Activated CD8-positive, alpha-beta memory T cell treated with anti-CD3 and anti-CD28 coated beads for 4 hours (primary cell): Measurements from ENCODE around the gene PKDCC.

Experiments
- DNase-seq, 2 donors: peaks; one replicate each; pipeline ENCODE4 v3.0.0-alpha.2; 2020; ENCODE audit warnings: low read depth in 2 of 2

PKDCC gene, protein sequence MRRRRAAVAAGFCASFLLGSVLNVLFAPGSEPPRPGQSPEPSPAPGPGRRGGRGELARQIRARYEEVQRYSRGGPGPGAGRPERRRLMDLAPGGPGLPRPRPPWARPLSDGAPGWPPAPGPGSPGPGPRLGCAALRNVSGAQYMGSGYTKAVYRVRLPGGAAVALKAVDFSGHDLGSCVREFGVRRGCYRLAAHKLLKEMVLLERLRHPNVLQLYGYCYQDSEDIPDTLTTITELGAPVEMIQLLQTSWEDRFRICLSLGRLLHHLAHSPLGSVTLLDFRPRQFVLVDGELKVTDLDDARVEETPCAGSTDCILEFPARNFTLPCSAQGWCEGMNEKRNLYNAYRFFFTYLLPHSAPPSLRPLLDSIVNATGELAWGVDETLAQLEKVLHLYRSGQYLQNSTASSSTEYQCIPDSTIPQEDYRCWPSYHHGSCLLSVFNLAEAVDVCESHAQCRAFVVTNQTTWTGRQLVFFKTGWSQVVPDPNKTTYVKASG

DNA sequence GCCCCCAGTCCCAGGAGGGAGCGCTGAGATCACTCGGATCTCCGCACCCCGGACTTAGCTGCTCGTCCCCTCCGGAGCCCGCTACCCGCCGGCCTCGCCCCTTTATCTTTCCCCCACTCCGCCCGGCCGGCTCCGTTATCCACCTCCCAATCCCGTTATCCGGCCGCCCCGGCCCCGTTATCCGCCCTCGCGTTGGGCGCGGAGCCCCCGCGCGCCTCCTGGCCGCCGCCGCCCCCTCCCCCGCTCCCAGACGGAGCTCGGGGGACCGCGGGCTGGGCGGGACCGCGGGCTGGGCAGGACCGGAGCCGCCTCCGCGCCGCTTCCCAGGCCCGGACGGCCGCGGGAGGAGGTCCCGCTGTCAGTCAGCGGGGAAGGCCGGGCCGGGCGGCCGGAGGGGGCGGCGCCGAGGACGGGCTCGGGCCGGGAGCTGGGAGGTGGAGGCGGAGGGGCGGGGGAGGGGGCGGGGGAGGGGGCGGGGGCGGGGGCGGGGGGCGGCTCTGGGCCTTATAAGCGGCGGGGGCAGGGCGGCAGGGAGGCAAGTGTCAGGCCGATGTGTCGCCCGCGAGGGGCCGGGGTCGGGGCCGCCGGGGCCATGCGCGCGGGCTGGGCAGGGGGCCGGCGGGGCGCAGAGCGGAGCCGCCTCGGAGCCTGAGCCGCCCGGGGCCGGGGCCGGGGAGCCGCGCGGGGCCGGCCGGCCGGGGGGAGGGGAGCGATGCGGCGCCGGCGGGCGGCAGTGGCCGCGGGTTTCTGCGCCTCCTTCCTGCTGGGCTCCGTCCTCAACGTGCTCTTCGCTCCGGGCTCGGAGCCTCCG is at the start of gene PKDCC:
PKDCC (plus strand) TSS at position 534 of the 811 bp plus-strand sequence; CDS start at position 713, 179 bp downstream.
- DNase-seq: no peak

DNA sequence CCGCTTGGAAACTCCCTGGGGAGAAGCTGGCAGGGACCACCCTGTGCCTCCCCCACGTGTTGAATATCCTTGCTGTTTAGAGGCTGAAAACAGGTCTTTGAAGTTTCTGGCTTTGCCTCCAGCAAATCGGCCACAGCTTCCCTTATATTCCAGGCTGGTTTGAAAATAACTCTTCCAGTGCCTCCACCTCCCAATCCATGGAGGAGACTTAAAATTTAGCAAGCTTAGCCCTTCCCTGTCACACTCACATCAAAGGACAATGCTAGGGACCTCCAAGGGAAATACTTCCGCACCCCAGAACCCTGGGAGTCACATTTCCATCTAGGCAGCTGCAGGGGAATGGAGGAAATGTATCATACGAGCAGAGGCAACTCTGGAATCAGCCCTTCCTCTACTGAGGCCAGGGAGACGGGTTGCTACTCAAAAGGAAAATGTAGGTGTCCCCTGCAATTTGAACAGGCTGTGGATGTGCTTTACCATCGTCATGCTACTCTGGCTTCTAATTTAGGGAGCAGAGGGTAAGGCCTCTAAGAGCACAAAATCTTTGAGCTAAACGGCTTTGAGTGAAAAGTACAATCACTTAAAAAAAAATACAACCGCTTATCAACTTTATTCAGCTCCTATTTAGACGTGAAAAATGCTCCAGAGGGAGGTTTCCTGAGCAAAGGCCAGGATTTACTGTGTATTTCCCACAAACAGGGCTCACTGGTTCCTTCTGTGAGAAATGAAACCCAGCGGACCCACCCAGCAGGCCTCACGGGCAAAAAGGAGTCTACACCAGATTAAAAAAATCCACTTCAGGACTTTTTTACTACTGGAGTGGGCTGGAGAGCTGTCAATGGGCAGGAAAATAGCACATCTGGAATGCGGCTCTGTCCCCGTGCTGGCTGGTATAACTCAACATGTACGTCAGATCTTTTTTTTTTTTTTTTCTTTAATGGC is 49.4 kb upstream of the PKDCC start:
- no peak for DNase-seq

DNA sequence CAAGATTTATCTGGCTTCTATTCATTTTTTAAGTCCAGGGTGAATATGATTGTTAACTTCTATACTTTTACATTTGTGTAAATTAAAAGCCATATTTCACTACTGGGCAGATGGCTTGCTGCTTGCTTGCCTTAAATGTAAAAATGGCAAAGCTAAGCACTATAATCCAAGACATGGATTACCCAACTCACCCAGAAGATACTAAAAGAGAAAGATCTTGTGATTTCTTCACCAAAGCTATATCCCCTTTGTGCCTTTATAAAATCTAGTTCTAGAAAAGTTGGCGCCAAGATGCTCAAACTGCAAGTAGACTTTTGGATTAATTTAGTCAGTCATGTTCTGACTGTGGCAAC is 48.7 kb upstream of the PKDCC start:
- DNase-seq: no peak

DNA sequence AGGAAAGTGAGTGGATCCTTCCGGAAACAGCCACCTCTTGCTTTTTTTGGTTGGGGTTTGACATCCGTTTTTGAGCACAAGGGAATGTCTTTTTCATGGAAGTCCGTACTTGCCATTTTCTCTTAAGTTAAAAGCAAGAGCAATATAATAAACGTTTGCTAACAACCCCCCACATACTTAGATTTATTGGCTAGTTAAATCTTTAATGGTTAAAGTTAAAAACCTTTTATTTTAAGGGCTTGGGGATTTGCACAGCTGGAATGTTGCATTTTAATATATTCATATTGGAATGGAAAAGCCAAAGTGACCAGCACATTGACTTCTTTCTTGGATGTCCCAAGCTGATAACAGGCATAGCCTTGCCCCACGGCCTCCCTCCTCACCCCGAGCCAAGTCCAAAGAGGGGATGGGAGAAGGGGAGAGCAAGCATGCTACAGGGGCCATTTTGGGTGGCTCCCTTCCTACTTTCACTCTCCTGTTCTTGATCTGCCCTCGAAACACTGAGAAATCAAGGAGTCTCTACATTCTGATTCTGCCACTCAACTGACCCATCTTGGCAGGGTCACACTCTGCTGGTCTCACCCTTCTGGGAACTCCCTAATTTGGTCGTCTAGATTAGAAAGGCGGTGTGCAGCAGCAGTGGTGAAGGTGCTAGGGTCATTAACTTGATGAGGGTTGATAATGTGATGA is 48.1 kb upstream of the PKDCC start:
- DNase-seq: no peak

DNA sequence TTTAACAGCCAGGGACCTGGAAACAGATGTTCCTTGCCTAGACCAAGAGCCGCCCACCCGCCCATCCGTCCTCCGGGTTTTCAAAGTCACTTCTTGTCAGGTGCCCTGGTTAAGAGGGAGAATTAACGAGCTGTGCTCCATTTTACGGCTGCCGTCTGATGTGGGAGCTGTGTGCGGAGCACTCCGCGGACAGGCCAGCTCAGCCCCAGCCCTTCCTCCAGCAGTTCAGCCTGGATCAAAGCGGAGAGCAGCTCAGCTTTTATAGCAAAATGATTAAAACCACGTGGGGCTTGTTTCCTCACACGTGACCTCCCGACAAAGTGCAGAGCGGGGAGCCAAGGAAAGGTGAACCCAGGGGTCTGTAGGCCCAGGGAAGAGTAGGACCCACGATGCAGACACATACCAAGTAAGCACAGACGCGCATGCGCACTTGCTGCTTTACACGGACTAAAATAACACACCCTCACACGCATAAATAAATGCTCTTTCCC is 46.1 kb upstream of the PKDCC start:
- no peak for DNase-seq

DNA sequence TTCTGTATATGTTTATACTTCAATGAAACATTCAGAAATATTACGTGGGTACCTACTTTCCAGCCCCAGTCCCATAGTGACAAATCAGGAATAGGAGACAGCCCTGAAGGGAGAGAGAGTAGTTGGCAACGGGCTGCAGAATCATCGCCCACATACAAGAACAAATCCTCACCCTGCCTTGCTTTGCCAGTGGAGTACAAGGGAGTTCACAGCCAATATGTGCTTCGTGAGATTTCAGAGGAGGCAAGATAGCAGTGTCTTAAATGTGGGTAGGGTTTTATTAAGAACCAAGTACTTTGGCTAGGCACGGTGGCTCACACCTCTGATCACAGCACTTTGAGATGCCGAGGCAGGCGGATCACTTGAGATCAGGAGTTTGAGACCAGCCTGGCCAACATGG is 40.3 kb upstream of the PKDCC start:
- DNase-seq: no peak

DNA sequence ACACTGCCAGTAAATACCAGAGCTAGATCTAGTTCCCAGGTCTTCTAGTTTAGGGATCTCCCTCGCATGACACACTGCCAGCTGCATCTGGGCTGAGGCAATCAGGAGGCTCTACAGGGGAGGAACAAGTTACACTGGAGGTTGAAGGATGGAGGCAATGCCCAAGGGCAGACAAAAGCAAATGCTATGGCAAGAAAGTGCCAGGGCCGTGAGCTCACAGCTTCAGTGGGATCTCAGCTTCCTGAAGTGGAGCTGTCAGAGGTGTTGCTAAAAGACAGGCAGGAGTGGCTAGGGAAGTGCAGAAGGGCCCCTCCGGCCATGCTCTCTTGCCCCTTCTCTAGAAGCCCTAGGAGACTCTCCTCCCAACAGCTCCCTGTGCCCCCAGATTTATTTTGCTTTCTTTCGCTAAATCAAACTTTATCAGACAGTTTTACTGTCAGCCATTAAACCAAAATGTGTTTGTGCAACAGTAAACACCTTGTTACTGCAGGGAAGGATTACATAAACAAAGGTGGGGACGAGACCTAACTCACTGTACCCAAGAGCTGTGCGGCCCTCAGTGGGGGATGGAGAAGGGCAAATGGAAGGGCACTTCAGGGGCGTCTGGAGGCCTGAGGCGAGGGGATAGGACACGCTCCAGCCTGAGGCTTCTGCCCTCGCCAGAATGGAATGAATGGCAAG is 39.4 kb upstream of the PKDCC start:
- no peak for DNase-seq

DNA sequence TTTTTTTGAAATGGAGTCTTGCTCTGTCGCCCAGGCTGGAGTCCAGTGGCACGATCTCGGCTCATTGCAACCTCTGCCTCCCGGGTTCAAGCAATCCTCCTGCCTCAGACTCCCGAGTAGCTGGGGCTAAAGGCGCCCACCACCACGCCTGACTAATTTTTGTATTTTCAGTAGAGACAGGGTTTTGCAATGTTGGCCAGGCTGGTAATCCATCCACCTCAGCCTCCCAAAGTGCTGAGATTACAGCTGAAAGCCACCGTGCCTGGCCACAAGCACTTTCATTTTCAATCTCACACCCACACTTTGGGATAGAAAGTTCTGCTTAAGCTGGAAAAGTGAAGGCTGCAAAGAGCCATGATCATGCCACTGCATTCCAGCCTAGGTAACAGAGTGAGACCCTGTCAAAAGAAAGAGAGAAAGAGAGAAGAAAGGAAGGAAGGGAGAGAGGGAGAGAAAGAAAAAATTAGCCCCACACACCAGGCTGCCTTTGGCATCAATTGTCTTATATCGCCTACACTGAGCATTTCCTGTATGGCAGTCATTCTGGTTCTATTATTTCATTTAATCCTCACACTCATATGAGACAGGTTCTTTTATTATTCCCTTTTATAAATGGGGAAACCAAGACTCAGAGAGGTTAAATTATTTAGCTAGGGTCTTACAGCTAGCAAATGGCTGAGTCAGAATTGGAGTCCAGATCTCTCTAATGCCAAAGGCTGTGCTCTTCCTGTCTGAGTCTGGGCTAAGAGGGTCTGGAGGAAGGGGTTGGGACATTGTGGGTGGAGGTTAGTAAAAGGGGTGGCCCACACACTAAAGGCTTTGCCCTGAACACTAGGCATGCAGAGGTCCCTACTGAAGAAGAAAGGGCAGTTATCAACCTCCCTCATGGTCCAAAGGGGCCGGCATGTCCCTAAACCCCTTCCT is 37.9 kb upstream of the PKDCC start:
- DNase-seq: no peak

DNA sequence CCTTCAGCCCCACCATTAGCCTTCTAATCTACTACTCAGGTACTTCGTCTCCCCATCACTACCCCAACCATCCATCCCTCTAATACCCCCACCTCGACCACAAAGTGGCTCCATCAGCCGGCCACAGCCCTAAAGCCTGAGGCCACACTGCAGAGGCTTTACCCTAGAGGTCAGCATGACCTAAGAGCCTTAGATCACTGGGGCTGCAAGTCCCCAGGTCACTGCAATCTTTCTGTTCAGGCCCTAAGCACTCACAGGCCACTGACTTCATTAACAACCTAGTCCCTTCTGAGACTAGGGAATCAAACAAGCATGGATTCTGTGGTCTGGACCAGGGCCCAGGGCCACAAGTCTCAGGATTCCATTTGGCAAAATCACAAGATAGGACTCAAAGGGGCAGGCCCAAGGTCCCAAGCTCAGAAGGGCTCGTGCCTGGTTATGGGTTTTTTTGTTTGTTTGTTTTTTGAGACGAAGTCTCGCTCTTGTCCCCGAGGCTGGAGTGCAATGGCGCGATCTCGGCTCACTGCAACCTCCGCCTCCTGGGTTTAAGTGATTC is 37.0 kb upstream of the PKDCC start:
- no peak for DNase-seq

DNA sequence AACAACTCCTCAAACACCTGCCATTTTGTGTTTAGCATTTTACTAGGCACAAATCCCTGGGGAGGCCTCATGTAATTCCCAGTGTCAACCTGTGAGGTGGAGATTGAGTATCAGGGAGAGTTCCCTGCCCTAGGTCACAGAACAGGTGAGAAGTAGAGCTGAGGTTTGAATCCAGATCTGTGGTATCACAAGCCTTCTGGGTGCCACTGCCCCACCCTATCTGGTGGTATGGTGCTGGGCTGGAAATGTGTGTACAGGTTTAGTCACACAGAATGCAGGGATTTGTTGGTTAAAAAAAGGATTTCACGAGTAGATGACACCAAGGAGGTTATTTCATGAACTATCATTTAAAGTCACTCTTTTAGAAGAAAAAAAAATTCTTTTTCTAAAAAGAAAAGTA is 35.7 kb upstream of the PKDCC start:
- DNase-seq: no peak

DNA sequence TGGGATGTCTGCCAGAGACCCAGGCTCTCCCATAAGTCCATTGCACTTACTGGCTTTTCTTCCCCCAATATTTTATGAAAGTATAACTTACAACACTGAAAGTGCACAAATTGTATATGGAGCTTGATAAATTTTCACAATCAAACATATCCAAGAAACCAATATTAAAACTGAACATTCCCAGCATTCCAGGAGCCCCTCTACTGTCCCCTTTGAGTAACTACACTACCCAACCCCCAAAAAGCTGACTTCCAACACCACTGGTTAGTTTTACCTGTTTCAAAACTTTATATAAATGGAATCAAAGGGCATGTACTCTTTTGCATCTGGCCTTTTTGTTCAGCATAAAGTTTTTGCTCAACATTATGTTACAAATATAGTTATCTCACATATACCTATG is 35.2 kb upstream of the PKDCC start:
- DNase-seq: no peak

DNA sequence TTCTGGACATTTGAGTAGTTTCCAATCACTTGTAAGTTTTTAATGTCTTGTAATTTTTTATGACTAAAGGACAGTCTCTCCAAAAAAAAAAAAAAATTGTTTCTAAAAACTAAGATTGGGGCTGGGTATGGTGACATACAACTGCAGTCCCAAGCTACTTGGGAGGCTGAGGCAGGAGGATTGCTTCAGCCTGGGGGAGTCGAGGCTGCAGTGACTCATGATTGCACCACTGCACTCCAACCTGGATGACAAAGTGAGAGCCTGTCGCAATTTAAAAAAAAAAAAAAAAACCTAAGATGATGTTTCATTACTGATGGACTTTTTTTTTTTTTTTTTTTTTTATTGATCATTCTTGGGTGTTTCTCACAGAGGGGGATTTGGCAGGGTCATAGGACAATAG is 34.4 kb upstream of the PKDCC start:
- DNase-seq: no peak

DNA sequence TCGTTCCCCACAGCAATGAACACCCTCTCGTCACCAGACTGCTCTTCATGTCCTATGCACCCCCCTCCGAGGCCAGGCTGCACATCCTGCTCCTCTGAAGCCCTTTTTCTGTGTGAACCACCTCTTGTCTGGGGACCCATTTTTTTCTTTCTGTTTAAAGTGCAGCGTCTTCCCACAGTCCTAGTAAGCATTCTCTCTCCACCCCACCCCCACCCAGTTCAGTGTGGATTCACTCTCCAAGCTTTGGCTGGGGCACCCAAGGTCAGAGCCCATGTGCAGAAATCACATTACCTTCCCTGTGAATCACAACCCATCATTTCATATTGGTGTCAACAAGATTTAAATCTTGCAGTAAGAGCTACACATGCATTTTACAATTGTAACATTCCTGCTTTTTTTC is 26.4 kb upstream of the PKDCC start:
- no peak for DNase-seq

DNA sequence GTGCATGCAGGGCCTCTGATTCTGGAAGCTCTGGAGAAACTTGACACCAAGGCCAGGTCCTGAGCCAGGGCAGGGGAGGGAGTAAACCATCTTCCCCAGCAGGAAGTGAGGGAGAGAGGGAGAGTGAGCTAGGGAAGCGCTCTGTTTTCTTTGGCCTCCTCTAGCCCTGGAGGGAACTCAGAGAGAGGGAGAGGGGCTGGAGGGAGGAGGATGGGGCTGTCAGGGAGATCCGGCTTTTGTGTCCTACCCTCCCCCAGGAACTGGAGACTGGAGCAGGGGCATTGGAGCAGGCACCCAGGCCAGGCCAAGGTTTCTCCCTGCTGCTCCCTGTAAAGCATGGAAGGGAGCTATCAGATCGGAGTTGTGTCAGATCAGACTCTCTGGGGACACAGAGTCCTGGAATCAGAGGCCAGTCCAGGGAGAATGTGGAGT is 22.7 kb upstream of the PKDCC start:
- DNase-seq: no peak

DNA sequence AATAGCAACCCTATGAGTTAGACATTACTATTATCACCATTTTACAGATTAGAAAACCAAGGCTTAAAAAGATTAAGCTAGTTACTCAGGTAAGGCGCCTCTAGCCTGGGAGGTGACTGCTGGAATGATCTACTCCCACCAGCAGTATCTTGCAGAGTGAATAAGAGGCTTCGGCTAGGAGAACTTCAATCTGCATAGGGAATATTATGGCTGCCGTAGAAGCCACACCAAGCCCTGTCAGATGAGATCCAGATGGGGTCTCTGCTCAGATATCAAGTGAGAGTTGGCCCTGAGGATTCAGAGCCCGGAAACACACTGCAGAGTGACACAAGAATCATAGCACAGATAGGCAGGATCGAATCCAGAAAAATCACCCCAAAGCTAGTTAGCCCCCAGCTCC is 21.5 kb upstream of the PKDCC start:
- no peak for DNase-seq

DNA sequence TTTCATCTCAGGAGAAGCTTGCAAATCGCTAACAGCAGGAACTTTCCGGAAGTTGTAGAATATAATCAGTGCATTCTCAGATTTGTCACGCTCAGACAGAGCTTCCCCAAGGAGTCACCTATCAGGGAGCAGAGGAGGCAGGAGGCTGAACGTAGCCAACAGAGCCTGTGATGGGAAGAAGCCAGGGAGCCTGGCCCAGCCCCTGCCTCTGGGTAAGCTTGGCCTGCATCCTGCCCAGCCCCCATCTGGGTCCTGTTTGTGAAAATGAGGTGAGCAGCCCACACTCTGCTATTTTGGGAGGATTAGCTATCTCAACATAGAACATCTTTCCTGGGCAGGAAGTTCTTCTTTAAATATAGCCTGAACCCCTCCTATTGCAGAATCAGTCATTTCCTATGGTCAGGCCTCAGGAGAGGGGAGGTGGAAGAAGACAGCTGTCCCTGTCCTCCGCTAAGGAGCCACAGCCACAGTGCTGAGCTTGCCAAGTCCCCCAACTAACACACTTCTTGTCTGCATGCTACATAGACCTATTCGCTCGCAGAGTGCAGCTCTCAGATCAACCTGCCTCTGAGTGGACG is 19.2 kb upstream of the PKDCC start:
- no peak for DNase-seq

DNA sequence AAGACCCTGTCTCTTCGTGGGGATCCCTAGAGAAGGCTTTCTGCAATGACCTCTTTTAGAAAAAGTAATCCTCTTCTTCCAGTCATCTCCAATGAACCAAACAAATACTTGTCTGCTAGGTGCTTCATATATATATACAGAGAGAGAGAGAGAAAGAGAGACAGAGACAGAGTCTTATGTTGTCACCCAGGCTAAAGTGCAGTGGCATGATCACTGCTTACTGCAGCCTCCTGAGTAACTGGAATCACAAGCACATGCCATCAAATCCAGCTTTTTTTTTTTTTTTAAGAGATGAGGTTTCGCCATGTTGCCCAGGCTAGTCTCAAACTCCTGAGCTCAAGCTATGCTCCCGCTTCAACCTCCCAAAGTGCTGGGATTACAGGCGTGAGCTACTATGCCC is 18.6 kb upstream of the PKDCC start:
- DNase-seq: no peak

DNA sequence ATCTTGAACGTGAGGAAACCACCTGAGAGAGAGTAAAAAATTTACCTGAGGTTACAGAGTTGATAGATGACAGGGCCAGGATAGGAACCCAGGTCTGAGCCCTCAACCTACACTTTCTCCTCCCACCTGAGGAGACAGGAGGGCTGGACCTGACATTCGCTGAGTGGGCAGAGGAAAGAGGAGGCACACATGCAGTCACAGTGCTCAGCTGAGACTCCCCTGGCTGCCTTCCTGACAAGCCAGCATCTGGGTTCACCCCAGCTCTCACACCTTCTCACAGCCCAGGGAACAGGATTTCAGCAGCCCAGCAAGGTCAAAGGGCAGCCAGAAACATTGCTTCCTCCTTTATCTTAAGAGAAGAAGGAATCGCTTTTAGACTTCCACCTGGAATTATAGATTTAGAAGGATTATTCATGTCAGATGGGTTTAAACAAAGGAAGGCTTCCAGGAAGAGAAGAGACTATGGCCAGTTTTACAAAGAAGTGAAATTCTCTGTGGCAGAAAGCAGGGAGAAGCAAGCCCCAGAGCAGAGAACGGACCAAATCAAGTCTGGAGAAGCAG is 18.1 kb upstream of the PKDCC start:
- DNase-seq: no peak
